GM10266 (cell line): ENCODE data around the gene CCDC187.

ENCODE experiments used
- DNase-seq: peaks from one replicate; pipeline ENCODE4 v3.0.0; 2012; ENCODE audit errors: extremely low spot score
- CTCF ChIP-seq: IDR thresholded peaks from 2 replicates; pipeline ENCODE4 v1.5.1; 2012; ENCODE audit warnings: mild to moderate bottlenecking, low read depth; ENCODE audit not compliant: control insufficient read depth, insufficient read depth; ENCODE audit errors: missing control alignments

The CCDC187 gene

GRCh38 chr9:136232969-136233368 is 70.9 kb downstream of the CCDC187 start:
- TF ChIP-seq CTCF: no peak
- DNase-seq: no peak

- DNase-seq: no peak
- TF ChIP-seq CTCF: no peak
These were observed 72.2 kb downstream of the CCDC187 start for GRCh38 chr9:136231478-136232297.

- no peak for TF ChIP-seq CTCF
- DNase-seq: no peak
These were observed 73.1 kb downstream of the CCDC187 start for GRCh38 chr9:136230773-136231172.

- TF ChIP-seq CTCF: no peak
- no peak for DNase-seq
These were observed 73.5 kb downstream of the CCDC187 start for GRCh38 chr9:136230365-136230764.

- TF ChIP-seq CTCF: no peak
- DNase-seq: no peak
These were observed 74.5 kb downstream of the CCDC187 start for GRCh38 chr9:136229096-136230065.

- no peak for DNase-seq
- TF ChIP-seq CTCF: no peak
These were observed 75.6 kb downstream of the CCDC187 start for GRCh38 chr9:136228107-136228875.
